Brain microvascular endothelial cell (primary cell): Measurements from ENCODE around the gene GMDS.

ENCODE experiments used
- DNase-seq: peaks from one replicate; pipeline ENCODE4 v3.0.0-alpha.2; 2020
- H3K27ac ChIP-seq: fragments of 250-450 bp; sonication (Bioruptor Pico); 2 replicates; pipeline ENCODE4 v1.5.1; 2020; ENCODE audit warnings: mild to moderate bottlenecking, moderate library complexity
- H3K27me3 ChIP-seq: fragments of 250-450 bp; sonication (Bioruptor Pico); replicated peaks from 2 replicates; pipeline ENCODE4 v1.5.1; 2020; ENCODE audit warnings: mild to moderate bottlenecking
- H3K36me3 ChIP-seq: fragments of 250-450 bp; sonication (Bioruptor Pico); replicated peaks from 2 replicates; pipeline ENCODE4 v1.5.1; 2020; ENCODE audit warnings: mild to moderate bottlenecking
- H3K4me3 ChIP-seq: 2 replicates; pipeline ENCODE4 v1.5.1; 2011; ENCODE audit warnings: low read depth, mild to moderate bottlenecking, control low read depth, low read length, moderate library complexity
- CTCF ChIP-seq: IDR thresholded peaks from 2 replicates; pipeline ENCODE4 v1.5.1; 2011; ENCODE audit warnings: low read depth, mild to moderate bottlenecking, moderate library complexity, low read length, control low read depth, inconsistent platforms; ENCODE audit errors: missing control alignments
- in situ Hi-C: cut with HindIII; loops from 2 replicates; pipeline ENCODE4 v1.10.0; 2017; ENCODE audit warnings: low sequenced_read_pairs, low pct_ligation_motif_present

Gene GMDS

DNA sequence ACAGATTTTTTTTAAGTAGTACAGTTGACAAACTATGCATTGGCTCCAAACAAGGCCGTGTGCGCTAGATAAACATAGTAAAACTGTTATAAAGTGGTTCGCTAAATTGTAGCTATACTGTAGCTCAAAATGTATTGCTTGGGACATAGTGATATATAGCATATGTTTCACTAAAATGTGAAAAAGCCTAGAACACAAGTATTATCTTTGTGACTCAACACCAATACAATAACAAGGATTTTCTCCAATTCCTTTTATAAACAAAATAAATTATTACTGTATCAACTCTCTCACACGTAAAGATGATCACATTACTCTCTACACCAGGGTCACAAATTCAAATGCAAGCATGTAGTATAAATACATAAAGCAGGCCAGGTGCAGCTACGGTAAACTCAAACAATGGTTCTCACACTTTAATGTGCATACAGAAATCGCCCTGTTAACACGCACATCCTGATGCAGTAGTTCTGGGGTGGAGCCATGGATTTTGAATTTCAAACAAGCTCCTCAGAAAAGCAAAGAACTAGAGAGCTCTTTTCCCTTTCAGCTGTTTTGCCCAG is 214.6 kb downstream of the GMDS start:
- Histone ChIP-seq H3K27ac (no peak overlapping the region), H3K27me3 (no peaks in the 10 kb centered on the region), H3K36me3 (no peaks in the 10 kb centered on the region), H3K4me3 (no peak overlapping the region)
- no peak for DNase-seq
- in situ Hi-C loops: no loop called here
- TF ChIP-seq CTCF: no peak

DNA sequence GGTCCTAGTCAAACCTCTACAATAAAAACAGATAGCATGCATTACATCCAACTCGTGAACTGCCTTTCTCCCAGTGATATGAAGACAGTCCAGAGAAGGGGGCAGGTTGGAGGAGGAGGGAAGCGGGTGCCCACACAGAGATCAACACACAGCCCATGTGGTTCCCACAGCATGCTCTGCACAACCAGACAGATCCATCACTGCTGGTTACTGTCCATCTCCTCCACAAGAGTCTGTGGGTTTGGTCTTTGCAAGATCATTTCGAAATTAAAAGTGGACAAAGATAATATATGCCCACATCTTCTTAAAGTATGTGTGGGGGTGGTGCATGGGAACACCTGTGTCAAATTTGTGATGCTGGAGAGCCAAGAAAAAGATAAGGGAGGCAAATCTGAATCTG is 215.5 kb downstream of the GMDS start:
- no peaks in the 10 kb centered on the region for H3K27me3 ChIP-seq
- no peak overlapping the region for H3K4me3 ChIP-seq
- no peak for TF ChIP-seq CTCF
- no peaks in the 10 kb centered on the region for H3K36me3 ChIP-seq
- no peak overlapping the region for H3K27ac ChIP-seq
- in situ Hi-C loops: no loop called here
- DNase-seq: no peak

- DNase-seq: no peak
- TF ChIP-seq CTCF: no peak
- no peak overlapping the region for H3K27ac ChIP-seq
Measured at GRCh38 chr6:2029130-2029794, 216.1 kb downstream of the GMDS start.

GRCh38 chr6:2028457-2029038 is 216.9 kb downstream of the GMDS start:
- no peak for TF ChIP-seq CTCF
- in situ Hi-C loops: no loop called here
- no peak overlapping the region for H3K4me3 ChIP-seq
- H3K36me3 ChIP-seq: no peaks in the 10 kb centered on the region
- H3K27me3 ChIP-seq: no peaks in the 10 kb centered on the region
- H3K27ac ChIP-seq: no peak overlapping the region
- DNase-seq: no peak

More at GRCh38 chr6:2029130-2029794, 216.1 kb downstream of the GMDS start:
- Histone ChIP-seq H3K36me3 (no peaks in the 10 kb centered on the region), H3K4me3 (no peak overlapping the region), H3K27me3 (no peaks in the 10 kb centered on the region)
- in situ Hi-C loops: no loop called here

DNA sequence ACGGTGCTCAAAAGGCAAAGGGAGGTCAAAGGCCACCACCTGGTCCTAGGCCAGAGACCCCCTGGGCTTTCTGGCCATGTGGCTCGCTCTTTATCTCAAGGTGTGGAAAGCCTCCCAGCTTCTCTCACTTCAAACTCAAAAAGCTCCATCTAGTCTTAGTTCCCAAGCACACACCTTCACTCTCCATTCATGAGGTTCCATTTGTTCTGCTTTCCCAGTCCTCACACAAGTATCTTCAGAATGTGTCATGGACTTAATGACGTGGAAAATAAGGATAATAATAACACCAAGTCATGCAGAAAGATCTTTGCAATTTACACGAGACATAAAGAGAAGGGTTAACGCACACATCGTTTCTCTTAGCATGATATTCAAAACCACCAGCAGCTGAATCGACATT is 219.3 kb downstream of the GMDS start:
- TF ChIP-seq CTCF: no peak
- in situ Hi-C loops: no loop called here
- Histone ChIP-seq H3K27ac (no peak overlapping the region), H3K4me3 (no peak overlapping the region), H3K27me3 (no peaks in the 10 kb centered on the region), H3K36me3 (no peaks in the 10 kb centered on the region)
- no peak for DNase-seq
